ENCODE data around the gene CERS5. TPM values are rescaled to one million over a fixed set of nuclear protein-coding genes. Genes with fewer than 3 reads are reported as not detected.

Gene CERS5
- 22.8 TPM for total RNA-seq (2013)
- polyA plus RNA-seq (10 to 100 TPM; 30.6 to 44.4 (median 38.7) TPM), polyA minus RNA-seq (9.8 and 21.8 TPM in 2 replicates), total RNA-seq (10.5 to 30.5 (median 20.2) reads per million in 11 experiments)

GRCh38 chr12:50167049-50167828 lies at the start of gene CERS5:
TSS of gene CERS5 (minus strand) at chr12:50167369. CDS start at chr12:50167297, 72 bp downstream.
- H3K79me2 ChIP-seq (ENCODE audit: insufficient read depth, low read length), result peaks cover 48% of the 10 kb centered on the region
- peak within 1 kb of the TSS; percentile 94 to 97 for H3K4me3 Mint-ChIP-seq
- peak within 1 kb of the TSS; percentile 87 to 96 (median 94) for H3K27ac Mint-ChIP-seq
- peak within 1 kb of the TSS; percentile 72 to 85 for H3K27ac ChIP-seq (ENCODE audit: low read depth in 1 of 2, low read length in 2 of 2)
- intact Hi-C loops (cut with micrococcal nuclease), result loop anchor here in 1 of 2 donors (5.0 kb wide), 1 partner anchor 55 kb away; the partner anchor contains the start of gene COX14
- no peak for TF ChIP-seq CTCF (IDR thresholded peaks at IDR 0.05)
- H4K20me1 ChIP-seq (ENCODE audit: insufficient read depth, low read length), result no peaks in the 10 kb centered on the region
- H3K4me3 ChIP-seq (replicated peaks in 1 of 3; ENCODE audit: low read depth in 2 of 3, low read length in 3 of 3), result peak within 1 kb of the TSS; percentile 69 to 91 (median 82)
- H3K27me3 ChIP-seq (ENCODE audit: control insufficient read depth in 2 of 2, insufficient read depth in 2 of 2, low read length in 2 of 2), result no peaks in the 10 kb centered on the region
- peaks cover 38% of the 10 kb centered on the region for H3K4me1 Mint-ChIP-seq
- peak within 1 kb of the TSS; percentile 89 for H3K9ac ChIP-seq (ENCODE audit: insufficient read depth, low read length, poor library complexity, severe bottlenecking)
- H3K27me3 Mint-ChIP-seq (ENCODE audit: low read depth in 3 of 3), result no peaks in the 10 kb centered on the region
- H3K36me3 ChIP-seq (replicated peaks in 1 of 2; ENCODE audit: control insufficient read depth in 1 of 2, insufficient read depth in 2 of 2, low read length in 2 of 2), result no peaks in the 10 kb centered on the region
- H3K4me1 ChIP-seq (ENCODE audit: control insufficient read depth in 1 of 2, insufficient read depth in 2 of 2, low read length in 2 of 2), result peaks cover 20 to 30% of the 10 kb centered on the region in 2 donors
- H3K36me3 Mint-ChIP-seq, result no peaks in the 10 kb centered on the region
- peak; percentile 95 to 98 (median 97) for DNase-seq
- under 1% methylated on average over 70 of the region's 70 CpGs for WGBS (ENCODE audit: insufficient coverage)
- H3K4me2 ChIP-seq (replicated peaks; ENCODE audit: extremely low read depth, low read length, poor library complexity, severe bottlenecking), result peak within 1 kb of the TSS; percentile 86
- H2AFZ ChIP-seq (ENCODE audit: insufficient read depth, low read depth, low read length, poor library complexity, severe bottlenecking), result peak within 1 kb of the TSS; percentile 76
- H3K9me3 Mint-ChIP-seq, result peaks cover 0 to 2% (median 0%) of the 10 kb centered on the region in 7 donors
- no peaks in the 10 kb centered on the region for H3K9me3 ChIP-seq (replicated peaks in 1 of 2; ENCODE audit: control insufficient read depth in 1 of 2, insufficient read depth in 1 of 2, low read length in 2 of 2)

- Mint-ChIP-seq H3K27me3 (ENCODE audit: low read depth in 3 of 3) (peaks cover 0 to 2% (median 0%) of the 10 kb centered on the region in 3 donors), H3K4me1 (peaks cover 12% of the 10 kb centered on the region), H3K9me3 (no peaks in the 10 kb centered on the region), H3K36me3 (no peaks in the 10 kb centered on the region), H3K4me3 (no peak overlapping the region), H3K27ac (no peak overlapping the region)
- no peaks in the 10 kb centered on the region for H3K27me3 ChIP-seq (ENCODE audit: control insufficient read depth in 2 of 2, insufficient read depth in 2 of 2, low read length in 2 of 2)
- intact Hi-C loops (cut with micrococcal nuclease), result no loop called here
- H3K4me3 ChIP-seq (replicated peaks in 1 of 3; ENCODE audit: low read depth in 2 of 3, low read length in 3 of 3), result no peak overlapping the region
- H3K9ac ChIP-seq (ENCODE audit: insufficient read depth, low read length, poor library complexity, severe bottlenecking), result no peak overlapping the region
- H3K4me1 ChIP-seq (ENCODE audit: control insufficient read depth in 1 of 2, insufficient read depth in 2 of 2, low read length in 2 of 2), result peaks cover 0 to under 1% of the 10 kb centered on the region in 2 donors
- H4K20me1 ChIP-seq (ENCODE audit: insufficient read depth, low read length), result no peaks in the 10 kb centered on the region
- no peak for TF ChIP-seq CTCF (IDR thresholded peaks at IDR 0.05)
- H3K79me2 ChIP-seq (ENCODE audit: insufficient read depth, low read length), result peaks cover 8% of the 10 kb centered on the region
- H3K36me3 ChIP-seq (replicated peaks in 1 of 2; ENCODE audit: control insufficient read depth in 1 of 2, insufficient read depth in 2 of 2, low read length in 2 of 2), result no peaks in the 10 kb centered on the region
- no peak for DNase-seq
- no peaks in the 10 kb centered on the region for H3K9me3 ChIP-seq (replicated peaks in 1 of 2; ENCODE audit: control insufficient read depth in 1 of 2, insufficient read depth in 1 of 2, low read length in 2 of 2)
- no peak overlapping the region for H2AFZ ChIP-seq (ENCODE audit: insufficient read depth, low read depth, low read length, poor library complexity, severe bottlenecking)
- no peak overlapping the region for H3K4me2 ChIP-seq (replicated peaks; ENCODE audit: extremely low read depth, low read length, poor library complexity, severe bottlenecking)
- WGBS (ENCODE audit: insufficient coverage), result no CpG with 5 or more reads among the region's 3 CpGs
- no peak overlapping the region for H3K27ac ChIP-seq (ENCODE audit: low read depth in 1 of 2, low read length in 2 of 2)
Measured at GRCh38 chr12:50215033-50215432, 47.9 kb upstream of the CERS5 start.
